Measurements from ENCODE around the gene PLIN4.
A peak's percentile ranks its signal among the peaks of the same experiment; 100 is the strongest.

The PLIN4 gene

DNA sequence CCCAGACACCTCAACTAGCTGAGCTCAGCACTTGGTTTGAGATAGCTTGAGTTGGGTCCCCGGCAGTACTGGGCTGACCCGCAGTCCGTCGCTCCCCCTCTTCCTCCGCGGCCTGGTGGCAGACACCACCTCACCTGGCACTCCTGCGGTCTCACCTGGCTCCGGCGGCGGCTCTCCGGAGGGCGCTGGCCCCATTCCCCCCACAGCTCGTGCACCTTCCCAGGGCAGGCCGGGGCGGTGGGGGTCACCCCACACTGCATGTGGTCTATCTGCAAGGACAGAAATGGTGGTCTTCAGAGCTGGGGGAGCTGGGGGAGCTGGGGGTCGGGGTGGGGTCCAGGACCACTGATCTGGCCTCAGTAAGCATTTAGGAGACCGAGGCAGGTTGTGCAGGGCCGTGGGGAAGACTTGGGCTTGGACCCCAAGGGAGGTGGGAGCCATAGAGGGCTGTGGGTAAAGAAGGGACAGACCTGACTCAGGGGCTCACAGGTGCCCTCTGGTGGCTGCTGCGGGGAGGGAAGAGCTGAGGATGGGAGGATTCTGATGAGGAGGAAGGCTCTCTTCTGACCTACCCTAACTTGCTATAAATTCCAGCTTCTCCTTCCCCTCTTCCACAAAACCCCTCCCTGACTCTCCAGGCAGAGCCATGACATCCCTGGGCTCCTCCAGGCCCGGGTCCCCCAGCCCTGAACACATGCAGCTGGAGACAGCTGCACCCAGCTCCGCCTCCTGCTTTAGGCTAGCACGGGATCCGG, 6.7 kb upstream of the PLIN4 start:
- peak; percentile 66 for DNase-seq

DNA sequence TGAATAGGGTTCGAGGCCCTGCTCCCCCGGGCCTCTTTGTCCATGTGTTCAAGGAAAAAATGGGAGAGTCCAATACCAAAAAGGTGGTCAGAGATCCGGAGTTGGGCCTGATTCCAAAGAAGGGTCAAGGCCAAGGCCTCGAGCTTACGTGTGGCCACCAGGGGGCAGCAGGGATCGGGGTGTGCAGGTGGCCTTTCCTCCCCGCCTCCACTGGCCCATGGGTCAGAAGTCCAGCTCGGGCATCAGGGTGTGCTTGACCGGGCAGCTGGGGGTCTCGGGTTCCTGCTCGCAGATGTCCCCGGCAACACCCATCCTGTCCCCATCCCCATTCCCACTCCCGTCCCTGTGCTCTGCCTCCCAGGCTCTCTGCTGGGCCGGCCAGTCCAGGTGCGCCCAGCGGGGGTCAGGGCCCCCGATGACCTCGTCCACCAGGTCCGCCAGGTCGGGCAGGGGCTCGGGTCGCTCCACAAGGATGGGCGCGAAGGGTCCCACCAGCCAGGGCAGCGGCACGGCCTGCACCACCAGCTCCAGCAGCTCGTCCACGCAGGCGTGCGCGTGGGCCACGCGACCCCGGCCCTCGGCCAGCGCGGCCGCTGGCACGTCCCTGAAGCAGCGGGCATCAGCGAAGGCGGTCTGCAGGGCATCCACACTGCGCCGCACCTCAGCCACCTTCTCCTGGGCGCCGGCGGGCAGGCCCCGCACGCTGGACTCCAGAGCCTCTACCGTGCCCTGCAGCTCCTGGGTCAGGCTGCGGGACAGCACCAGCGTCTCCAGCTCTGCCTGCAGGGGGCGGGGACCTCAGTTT, 5.2 kb upstream of the PLIN4 start:
- peak; percentile 28 for DNase-seq

DNA sequence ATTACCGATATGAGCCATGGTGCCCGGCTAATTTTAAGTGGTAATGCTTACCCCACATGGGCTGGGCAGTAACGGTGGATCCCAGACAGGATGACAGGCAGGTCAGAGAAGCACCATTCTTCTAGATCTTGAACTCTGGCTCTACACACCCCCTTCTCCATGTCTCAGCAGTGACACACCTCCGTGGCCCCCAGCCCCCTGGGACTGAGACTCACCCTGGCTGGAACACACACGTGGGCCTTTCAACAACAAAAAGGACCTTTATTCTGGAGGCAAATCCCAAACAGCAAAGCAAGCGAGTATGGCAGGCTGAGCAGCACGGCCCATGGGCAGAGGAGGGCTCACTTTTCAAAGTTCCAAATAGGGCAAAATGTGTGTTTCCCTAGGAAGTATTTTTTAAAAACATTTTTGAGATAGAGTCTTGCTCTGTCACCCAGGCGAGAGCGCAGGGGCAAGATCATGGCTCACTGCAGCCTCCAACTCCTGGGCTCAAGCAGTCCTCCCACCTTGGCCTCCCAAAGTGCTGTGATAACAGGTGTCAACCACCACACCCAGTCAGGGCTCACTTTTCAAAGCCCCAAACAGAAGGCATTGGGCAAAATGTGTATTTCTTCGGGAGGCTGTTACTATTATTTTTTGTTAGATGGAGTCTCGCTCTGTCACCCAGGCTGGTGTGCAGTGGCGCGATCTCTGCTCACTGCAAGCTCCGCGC, 4.2 kb upstream of the PLIN4 start:
- no peak for DNase-seq

DNA sequence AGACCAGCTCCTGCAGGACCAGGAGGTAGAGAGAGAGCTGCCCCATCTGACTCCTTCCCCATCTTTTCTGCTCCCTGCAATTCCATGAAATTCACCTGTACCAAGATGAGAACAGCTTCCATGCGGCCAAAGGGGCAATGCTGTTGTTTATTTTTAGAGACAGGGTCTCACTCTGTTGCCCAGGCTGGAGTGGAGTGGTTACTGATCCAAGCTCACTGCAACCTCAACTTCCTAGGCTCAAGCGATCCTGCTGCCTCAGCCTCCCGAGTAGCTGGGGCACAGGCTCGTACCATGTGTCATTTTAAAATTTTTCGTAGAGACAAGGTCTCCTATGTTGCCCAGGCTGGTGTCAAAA, 3.6 kb upstream of the PLIN4 start:
- DNase-seq, result no peak

DNA sequence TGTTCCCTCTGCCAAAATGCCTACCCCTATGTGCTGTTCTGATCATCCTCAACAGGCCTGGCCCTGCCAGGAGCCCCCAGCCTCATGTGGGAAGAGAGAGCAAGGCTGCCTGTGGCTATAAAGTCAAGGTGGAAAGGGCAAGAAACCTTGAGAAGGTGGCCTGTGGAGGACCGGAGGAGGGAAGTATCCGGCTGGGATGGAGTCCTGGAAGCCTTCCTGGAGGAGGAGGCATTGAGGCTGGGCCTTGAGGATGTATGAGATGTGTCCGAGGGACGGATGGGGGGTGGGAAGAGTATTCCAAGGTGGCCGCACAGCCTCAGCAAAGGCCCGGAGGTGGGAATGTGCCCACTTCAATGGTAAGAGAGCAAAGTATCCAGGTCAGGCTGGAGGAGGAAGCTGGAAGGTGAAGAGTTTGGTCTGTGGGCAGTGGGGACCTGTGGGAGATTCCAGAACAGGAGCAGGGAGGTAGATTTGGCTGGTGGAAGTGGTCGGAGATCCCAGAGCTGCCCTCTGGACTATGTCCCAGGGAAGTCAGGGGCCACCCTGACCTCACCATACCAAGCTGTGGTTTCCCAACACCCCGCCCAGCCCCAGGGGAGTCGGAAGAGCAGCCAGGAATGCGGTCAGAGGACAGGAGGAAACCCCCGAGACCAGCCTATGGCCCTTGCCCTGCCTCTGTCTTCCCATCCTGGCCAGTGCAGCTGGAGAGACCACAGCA, 3.0 kb upstream of the PLIN4 start:
- no peak for DNase-seq

DNA sequence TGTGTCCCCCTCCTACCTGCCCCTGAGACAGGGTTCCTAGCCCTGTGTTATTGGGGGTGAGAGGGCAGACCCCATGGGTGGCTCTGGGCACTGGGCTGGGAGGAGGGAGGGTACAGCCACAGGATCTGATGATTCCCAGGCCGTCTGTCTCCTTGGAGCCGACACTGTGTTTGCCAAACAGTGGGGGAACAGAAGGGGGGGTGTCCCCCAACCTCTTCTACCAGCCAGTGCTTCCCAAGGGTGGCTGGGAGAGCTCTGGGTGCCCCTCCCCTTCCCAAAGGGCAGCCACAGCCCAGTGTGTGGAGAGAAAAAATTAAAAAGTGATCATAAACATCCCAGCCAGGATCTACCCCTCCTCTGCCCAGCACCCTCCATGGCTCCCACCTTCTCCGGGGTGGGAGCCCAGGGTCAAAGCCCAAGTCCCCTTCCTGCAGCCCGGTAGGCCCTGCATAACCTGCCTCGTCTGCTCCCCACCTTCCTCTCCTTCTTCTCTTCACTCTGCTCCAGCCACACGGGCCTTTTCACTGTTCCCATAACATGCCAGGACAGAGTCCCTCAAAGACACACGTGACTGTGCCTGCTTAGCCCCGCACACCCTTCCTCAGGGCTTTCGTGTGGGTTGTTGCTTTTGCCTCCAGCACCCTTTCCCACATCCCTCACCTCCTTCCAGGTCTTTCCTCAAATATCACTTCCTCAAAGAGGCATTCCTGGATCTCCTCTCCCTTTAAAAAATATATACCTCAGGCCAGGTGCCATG, 1.4 kb upstream of the PLIN4 start:
- no peak for DNase-seq

DNA sequence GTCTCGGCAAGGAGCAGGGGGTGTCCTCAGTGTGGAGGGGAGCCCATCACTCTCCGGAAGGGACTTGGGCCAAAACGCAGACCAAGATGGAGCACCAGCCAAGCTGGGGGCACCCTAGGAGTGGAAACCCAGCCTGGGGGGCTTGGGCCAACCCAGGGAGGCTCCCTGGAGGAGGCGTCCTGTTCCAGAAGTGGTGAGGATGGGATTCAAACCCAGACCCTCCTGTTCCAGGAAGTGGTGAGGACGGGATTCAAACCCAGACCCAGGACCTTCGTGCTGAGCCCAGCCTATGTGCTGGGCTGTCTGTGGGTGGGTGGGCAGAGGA, 848 bp upstream of the PLIN4 start:
- no peak for DNase-seq

DNA sequence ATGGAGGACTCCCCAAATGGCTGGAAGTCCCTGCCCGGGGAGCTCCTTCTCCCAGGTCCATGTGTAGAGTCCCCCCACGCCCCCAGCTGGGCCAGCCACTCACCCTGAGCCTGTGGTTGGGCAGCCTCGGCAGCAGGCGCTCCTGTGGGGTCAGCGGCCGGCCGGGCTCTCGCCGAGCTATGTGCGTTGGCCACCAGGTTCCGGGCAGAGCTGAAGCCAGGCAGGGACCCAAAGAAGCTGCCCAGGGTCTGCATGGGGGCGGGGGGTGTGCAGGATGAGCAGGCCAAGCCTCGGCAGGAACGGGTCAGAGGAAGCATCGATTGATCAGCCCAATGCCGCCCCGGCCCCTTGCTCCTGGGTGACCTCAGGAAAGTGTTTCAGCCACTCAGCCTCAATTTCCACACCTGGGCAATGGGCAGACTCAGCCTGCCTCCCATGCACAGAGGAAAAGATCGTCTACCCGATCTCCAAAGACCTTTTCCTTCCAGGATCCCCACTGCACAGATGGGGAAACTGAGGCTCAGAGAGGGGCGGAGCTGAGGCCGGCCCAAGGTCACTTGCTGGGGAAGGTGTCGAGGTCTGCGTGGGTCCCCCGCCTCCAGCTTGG, 732 bp downstream of the PLIN4 start:
- no peak for DNase-seq

DNA sequence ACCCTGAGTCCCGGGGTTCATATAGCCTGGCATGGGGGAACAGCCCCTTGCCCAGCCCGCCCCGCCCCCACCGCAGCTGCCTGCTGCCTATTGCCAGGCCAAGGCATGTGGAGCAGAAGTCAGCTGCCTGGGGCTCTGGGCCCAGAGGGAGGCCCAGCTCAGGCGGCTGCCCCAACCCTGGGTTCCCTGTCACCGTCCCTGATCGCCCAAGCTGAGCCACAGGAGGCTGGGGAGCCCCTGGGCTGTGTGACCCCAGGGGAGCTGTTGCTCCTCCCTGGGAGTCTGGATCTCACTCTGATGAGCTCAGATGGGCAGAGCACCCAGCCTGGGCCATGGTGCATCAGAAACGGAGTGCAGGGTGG, 1.4 kb downstream of the PLIN4 start:
- DNase-seq, result no peak

DNA sequence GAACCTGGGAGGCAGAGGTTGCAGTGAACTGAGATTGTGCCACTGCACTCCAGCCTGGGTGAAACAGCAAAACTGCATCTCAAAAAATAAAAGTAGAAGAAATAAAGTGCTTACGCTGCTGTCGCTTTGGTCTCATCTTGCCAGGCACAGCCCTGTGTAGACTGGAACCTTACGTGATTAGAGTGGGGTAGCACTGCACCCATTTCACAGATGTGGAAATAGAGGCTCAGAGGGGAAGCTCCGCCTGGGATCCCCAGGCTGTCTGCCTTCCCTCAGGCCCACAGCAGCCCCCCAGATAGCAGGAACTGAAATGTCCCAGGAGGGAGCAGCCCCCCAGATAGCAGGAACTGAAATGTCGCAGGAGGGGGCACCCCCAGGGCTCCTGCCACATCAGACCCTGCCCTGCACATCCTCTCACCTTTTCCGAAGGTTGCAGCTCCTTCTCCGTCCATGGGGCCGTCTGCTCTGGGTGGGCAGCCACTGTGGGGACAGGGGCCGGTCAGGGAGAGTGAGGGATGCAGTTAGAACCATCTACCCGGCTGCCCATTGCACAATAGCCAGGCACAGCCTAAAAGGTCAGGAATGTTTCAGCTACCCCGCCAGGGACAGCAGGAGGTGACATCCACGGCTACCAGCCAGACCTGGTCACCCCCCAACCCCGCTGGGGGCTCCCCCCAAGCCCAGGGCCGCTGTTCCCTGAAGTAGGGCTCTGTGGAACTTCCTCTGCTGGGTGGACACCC, 1.9 kb downstream of the PLIN4 start:
- no peak for DNase-seq

DNA sequence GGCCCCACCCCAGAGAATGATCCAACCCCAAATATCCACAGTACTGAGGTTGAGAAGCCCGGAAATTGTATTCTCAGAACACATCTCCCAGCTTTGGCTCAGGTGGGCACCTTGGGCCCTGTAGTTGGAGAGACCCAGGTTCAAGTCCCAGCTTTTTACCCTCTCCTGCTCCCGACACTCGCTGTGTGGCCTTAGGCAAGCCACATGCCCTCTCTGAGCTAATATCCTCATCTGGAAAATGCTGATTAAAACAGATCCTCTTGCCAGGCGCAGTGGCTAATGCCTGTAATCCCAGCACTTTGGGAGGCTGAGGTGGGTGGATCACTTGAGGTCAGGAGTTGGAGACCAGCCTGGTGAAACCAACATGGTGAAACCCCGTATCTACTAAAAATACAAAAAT, 2.6 kb downstream of the PLIN4 start:
- no peak for DNase-seq

DNA sequence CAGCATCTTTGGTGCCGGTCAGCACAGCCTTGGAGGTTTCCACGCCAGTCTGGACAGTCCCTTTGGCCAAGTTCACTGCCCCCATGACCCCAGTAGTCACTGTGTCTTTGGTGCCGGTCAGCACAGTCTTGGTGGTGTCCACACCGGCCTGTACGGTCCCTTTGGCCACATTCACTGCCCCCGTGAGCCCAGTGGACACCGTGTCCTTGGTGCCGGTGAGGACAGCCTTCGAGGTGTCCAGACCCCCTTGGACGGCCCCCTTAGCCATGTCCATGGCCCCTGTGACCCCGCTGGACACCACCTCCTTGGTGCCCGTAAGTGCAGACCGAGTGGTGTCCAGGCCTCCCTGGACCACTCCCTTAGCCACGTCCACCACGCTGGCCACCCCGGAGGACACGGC, 5.0 kb downstream of the PLIN4 start:
- DNase-seq, result no peak

DNA sequence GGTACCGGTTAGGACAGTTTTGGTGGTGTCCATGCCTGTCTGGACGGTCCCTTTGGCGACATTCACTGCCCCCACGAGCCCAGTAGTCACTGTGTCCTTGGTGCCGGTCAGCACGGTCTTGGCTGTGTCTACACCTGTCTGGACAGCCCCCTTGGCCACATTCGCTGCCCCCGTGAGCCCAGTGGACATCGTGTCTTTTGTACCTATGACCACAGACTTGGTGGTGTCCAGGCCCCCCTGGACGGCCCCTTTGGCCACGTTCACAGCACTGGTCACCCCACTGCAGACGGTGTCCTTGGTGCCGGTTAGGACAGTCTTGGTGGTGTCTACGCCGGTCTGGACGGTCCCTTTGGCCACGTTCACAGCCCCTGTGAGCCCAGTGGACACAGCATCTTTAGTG, 6.2 kb downstream of the PLIN4 start:
- DNase-seq, result no peak

DNA sequence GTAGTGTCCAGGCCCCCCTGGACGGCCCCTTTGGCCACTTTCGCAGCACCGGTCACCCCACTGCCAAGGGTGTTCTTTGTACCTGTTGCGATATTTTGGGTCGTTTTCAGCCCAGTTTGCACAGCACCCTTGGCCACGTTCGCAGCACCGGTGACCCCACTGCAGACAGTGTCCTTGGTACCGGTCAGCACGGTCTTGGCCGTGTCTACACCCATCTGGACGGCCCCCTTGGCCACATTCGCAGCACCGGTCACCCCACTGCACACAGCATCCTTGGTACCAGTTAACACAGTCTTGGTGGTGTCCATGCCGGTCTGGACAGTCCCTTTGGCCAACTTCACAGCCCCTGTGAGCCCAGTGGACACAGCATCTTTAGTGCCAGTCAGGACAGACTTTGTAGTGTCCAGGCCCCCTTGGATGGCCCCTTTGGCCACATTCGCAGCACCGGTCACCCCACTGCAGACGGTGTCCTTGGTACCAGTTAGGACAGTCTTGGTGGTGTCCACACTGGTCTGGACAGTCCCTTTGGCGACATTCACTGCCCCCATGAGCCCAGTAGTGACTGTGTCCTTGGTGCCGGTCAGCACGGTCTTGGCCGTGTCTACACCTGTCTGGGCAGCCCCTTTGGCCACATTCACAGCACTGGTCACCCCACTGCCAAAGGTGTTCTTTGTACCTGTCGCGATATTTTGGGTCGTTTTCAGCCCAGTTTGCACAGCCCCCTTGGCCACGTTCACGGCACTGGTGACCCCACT, 6.8 kb downstream of the PLIN4 start:
- no peak for DNase-seq

DNA sequence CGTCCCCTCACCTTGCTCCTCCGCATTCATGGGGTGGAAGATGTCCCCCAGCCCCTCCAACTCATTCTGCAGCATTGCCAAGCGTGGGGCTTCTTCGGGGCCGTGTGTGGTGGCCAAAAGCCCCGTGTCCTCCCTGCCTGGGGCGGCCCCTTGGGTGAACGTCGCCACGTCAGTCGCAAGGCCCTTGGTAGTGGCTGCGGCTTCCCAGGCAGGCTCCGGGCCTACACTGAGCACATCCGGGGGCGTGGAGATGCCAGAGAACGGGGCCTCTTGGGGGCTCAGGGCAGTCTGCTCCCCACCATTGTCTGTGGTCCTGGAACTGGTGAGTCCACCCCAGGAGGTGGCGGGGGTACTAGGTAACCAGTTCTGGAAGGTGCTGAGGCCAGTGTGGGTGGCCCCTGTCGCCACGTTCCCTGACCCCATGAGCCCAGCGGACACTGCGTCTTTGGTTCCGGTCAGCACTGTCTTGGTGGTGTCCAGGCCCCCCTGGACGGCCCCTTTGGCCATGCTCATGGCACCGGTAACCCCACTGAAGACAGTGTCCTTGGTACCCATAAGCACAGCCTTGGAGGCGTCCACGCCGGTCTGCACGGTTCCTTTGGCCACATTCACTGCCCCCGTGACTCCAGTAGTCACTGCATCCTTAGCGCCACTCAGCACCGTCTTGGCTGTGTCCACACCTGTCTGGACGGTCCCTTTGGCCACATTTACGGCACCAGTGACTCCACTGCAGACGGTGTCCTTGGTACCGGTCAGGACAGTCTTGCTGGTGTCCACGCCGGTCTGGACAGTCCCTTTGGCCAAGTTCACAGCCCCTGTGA, 7.6 kb downstream of the PLIN4 start:
- DNase-seq, result no peak

DNA sequence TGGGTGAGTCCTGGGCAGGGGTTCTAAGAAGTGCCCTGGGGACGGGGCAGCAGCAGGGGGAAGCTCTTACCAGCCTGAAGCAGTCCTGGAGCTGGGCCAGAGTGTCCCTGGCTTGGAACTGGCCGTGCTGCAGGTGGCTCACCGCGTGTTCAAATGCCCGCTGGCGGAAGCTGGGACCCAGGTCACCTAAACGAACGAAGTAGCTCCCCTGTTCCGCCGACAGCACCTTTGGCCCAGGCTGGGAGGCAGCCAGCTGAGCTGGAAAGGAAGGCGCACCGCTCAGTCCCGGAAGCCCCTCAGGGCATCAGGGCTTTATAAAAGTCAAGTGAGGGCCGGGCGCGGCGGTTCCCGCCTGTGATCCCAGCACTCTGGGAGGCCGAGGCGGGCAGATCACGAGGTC, 9.6 kb downstream of the PLIN4 start:
- DNase-seq, result no peak

DNA sequence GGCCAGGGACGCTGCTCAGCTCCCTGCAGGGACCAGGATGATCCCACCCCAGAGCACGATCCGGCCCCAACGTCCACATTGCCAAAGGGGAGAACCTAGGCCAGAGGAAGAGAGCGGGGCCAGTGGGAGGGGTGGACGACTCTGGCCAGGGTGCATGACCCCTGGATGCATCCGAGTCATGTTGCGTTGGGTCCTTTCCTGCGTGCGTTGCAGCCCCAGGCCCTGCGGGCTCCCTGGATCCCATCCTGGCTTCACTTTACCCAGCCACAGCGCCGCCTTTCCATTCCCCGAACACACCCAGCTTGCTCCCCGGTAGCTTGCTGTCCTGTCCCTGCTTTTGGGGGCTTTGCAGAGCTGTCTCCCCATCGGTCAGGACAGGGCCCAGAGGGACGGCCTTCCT, 10.5 kb downstream of the PLIN4 start:
- DNase-seq, result no peak

DNA sequence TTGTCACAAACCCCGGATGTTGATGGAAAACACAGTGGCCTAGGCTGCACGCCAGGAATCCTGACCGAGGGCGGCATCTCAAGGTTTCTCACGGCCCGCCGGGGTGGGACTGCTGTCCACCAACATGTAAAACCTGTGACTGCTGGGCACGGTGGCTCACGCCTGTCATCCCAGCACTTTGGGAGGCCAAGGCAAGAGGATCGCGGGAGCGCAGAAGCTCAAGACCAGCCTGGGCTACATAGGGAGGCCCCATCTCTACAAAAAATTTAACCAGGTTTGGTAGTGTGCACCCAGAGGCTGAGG, 11.2 kb downstream of the PLIN4 start:
- DNase-seq, result no peak

DNA sequence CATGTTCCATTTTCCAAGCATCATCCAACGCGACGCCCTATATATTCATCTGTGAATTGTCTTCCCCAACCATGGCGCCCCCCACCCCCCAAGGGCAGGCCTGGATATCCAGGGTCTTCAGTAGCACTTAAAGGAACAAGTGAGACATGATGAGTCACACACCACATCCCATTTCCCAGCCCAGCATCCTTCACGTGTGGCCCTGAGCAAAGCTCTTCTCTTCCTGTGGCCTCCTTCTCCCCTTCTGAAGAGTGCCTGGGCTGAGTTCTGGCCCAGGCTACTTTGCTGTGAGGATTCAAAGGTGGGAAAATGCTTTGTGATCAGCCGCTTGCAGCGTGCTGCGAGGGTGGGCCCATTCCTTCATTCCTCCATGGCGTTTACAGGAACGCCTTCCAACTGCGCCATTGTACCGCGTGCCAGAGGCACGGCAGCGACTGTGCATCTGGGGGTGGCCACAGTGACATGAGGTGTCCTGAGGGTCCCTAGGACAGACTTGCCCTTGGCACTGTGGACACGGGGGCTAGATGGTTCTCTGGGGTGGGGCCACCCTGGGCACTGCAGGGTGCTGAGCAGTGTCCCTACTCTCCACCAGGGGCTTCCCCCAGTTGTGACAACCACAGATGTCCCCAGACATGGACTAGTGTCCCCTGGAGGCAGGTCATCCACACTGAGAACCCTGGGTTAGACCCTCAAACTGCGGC, 11.7 kb downstream of the PLIN4 start:
- DNase-seq, result no peak
